A549 (cell line): ENCODE data around the gene RABGAP1L.

Experiments
- CEBPB ChIP-seq, 2 experiments: fragments of >200 bp in 1 of 2; sonication (Bioruptor Twin) in 1 of 2; formaldehyde crosslinking in 1 of 2; IDR thresholded peaks; 2 replicates each; pipeline ENCODE4 v1.6.1; 2012 to 2016
- MAFK ChIP-seq: fragments of 450-650 bp; IDR thresholded peaks from 2 replicates; pipeline ENCODE4 v1.6.1; 2014; ENCODE audit not compliant: partially characterized antibody
- TF ChIP-seq, protein P1 (sequence below): fragments of >200 bp; sonication (Bioruptor Twin); formaldehyde crosslinking; IDR thresholded peaks from 3 replicates; pipeline ENCODE4 v1.5.1; 2016

- TF ChIP-seq, protein P1, sequence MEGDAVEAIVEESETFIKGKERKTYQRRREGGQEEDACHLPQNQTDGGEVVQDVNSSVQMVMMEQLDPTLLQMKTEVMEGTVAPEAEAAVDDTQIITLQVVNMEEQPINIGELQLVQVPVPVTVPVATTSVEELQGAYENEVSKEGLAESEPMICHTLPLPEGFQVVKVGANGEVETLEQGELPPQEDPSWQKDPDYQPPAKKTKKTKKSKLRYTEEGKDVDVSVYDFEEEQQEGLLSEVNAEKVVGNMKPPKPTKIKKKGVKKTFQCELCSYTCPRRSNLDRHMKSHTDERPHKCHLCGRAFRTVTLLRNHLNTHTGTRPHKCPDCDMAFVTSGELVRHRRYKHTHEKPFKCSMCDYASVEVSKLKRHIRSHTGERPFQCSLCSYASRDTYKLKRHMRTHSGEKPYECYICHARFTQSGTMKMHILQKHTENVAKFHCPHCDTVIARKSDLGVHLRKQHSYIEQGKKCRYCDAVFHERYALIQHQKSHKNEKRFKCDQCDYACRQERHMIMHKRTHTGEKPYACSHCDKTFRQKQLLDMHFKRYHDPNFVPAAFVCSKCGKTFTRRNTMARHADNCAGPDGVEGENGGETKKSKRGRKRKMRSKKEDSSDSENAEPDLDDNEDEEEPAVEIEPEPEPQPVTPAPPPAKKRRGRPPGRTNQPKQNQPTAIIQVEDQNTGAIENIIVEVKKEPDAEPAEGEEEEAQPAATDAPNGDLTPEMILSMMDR, result no peak
- TF ChIP-seq MAFK (no peak), CEBPB (IDR thresholded peaks at IDR 0.05) (no peak)
These were observed 641.6 kb downstream of the RABGAP1L start for GRCh38 chr1:174800876-174801275.
